OCI-M2 (cell line): ENCODE results near the gene KCNJ1.

Experiments used
- DNase-seq: peaks from one replicate; lab custom pipeline; 2025; ENCODE audit not compliant: unreplicated experiment; lab: John Stamatoyannopoulos, UW

KCNJ1 gene

GRCh38 chr11:128790196-128790595, 76.9 kb downstream of the KCNJ1 start:
- no peak for DNase-seq

- no peak for DNase-seq
These were observed 77.5 kb downstream of the KCNJ1 start for GRCh38 chr11:128789497-128790150.
